GM19043 (cell line): ENCODE data around the gene TNFAIP1.
"Not testable (repeated sequence)": the region's sequence is repeated elsewhere in the genome, so short reads cannot be mapped to it uniquely, and the experiment has no call there.

Source experiments
- ATAC-seq: cut with Tn5 transposase; IDR thresholded peaks from one replicate; pipeline ENCODE4 v1.9.1; 2021; ENCODE audit warnings: low read depth; ENCODE audit not compliant: unreplicated experiment

The TNFAIP1 gene

DNA sequence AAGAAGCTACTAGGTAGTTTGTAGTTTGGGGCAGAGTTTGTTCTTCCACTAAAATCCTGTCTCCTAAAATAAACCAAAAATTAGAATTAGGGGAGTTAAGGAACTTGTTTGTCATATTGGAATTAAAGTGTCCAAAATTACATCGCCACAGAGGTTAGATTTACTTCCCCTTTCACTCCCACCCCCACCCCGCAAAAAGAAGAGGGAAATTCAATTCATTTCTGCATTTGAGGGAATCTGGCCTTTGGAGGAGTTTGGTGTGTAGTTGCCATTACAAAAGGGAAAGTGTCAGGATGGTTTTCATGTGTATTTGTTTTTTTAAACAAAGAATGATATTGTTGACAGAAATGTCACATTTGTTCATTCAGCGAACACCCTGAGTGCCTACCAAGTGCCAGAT lies 10.8 kb upstream of the TNFAIP1 start:
- ATAC-seq: no peak

DNA sequence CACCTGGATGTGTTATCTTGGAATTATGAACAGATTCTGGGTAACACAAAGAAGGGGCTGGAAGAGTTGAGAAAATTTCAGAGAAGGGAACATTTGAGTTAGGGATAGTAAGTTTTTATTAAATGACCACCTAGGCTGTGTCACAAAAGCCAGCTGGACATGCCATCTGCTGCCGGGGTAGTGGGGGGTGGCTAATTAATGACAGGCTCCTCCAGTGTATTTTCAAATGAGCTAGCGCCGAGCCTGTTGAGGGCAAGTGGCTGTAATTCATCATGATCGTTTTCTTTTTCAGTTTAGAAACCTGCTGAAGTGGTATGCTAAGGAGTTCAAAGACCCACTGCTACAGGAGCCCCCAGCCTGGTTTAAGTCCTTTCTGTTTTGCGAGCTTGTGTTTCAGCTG lies 10.3 kb upstream of the TNFAIP1 start:
- ATAC-seq: no peak

DNA sequence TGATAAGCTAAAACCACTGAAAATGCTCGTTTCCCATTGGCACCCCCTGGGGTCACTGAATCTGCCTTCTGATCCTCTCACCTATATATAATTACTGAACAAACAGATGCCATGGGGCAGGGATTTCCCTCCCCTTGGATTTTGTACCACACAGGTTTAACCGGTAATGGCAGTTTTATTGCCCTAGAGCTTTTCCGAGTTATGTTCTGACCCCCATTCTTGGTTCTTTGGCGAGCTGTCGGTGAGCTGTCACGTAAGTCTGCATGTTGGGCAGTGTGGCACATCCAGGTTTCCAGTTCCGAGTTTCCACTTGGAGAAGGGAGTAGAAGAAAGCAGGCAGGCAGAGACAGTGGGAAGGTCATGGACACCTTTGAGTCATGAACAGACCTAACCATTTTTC lies 9.4 kb upstream of the TNFAIP1 start:
- no peak for ATAC-seq

DNA sequence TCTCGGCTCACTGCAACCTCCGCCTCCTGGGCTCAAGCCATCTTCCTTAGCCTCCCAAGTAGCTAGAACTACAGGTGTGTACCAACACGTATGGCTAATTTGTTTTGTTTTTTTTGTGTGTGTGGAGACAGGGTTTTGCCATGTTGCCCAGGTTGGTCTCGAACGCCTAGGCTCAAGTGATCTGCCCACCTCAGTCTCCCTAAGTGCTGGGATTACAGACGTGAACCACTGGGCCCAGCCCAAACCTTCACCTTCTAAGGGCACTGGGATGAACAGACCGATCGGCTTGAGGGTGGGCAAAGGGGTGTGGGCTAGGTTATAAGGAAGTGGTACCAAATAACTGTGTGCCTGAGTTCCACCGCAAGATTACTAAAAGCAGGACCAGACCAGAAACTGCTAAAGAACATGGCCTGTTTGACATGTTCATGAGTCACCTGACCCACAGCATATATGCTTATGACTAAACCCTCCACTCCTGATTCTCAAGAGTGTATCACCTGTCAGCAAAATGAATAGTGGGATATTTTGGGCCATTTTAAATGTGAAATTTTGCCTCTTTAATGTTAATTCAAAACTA lies 8.4 kb upstream of the TNFAIP1 start:
- no peak for ATAC-seq

DNA sequence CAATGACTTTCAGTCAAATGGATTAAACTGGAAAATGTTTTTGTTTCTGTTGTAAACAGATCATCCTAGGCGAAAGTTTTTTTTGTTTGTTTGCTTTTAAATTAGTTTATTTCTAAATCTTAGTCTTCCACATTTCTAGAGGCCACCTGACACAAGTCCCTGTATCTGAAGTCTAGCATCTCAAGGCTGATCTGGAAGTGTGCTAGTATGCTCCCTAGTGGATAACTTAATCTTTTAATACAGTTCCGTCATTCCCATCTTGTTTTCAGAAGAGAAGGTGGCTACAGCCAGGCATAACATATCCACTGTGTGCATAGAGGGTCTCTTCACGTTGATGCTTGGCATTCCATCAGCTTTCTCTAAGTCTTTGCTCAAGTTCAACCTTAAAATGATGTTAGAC lies 7.9 kb upstream of the TNFAIP1 start:
- ATAC-seq: no peak

DNA sequence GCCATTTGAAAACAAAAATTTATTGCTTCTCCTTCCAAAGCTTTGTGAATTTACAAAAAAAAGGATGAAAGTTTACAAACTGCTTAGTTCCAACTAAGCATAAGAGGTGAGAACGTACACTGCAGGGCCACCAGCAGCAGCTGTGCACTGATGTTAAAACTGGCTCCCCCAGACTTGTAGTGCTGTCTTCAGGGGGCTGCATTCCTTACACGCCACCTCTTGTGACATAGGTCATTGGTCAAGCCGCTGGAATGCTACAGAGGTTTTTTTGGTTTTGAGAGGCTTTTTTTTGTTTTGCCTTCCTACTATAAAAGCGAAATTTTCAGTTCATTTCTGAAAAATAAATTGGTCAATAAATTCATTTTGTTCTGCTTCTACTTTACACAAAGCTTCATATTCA lies 7.2 kb upstream of the TNFAIP1 start:
- no peak for ATAC-seq

DNA sequence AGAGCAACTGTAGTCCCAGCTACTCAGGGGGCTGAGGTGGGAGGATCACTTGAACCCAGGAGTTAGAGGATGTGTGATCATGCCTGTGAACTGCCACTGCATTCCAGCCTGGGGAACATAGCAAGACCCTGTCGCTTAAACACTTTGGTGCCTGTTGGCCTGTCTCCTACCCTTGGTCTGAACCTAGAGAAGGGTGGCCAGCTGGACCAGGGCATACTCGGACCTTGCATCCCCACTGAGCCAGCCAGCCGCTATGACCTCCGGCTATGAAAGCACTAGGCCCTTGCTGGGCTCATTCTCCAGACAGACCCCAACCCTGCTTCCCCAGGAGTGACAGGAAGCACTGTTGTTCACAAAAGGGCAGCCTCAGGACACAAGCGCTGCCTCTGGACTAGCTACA lies 4.9 kb upstream of the TNFAIP1 start:
- ATAC-seq: no peak

DNA sequence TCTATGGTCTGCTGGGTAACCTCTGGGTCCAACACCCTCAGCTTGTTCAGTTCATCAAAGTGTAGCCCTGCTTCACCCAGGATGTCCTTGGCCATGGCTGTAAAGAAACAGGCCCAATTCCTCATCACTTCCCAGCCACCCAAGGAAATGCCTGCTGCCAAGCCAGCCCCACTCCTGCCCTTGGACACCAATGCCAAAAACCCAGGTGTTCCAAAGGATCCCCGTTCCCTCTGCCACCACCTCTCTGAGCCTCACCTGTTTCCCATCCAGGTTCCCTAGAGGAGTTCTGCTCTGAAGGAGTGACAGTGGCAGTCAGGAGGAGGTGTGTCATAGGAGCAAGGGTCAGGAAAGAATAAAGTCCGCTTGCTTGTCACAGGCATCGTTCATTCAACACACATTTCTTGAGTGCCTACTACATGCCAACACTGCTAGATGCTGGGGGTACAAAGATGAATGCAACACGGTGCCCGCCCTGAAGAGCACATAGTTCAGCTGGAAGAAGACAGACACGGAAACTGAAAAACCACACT lies 3.6 kb upstream of the TNFAIP1 start:
- ATAC-seq: no peak

DNA sequence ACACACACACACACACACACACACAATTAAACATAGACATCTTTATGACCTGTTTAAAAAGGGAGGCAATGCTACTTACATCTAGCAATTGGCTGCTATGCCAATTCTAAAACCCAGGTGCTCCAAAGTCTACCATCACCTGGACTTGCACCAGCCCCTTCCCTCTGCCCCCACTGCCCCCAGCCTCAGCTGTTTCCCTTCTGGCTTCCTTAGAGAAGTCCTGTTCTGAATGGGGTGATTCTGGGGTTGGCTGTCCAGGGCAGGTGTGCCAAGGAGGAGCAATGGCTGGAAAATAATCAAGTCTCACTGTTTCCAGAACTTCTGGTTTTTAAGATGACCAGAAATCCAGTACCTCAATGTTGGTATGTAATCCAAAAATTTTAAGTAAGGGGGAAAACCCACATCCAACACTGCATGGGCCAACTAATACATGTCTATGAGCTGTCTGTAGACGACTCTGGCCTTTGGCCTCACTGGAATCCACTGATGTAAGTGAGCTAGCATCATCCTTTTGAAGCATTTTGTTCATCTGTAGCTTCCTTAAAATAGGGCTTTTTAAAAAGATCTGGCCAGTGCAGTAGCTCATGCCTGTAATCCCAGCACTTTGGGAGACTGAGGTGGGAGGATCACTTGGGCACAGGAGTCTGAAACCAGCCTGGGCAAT lies 2.3 kb upstream of the TNFAIP1 start:
- no peak for ATAC-seq

DNA sequence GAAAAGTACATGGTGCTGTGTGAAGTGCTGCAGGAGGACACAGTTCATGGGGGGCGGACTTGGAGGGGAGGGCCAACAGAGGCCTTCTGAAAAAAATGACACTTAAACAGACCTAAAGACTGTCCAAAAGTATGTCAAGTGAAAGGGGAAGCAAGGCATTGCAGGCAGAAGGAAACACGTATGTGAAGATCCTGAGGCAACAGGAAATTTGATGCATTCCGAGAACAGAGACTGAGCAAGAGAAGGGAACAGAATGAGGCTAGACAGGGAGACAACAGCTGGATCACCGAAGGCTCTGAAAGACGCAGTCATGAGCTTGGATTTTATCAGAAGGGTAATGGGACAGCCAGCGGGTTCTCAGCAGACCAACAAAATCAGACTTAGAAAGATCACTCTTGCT lies 1.4 kb upstream of the TNFAIP1 start:
- ATAC-seq: no peak

DNA sequence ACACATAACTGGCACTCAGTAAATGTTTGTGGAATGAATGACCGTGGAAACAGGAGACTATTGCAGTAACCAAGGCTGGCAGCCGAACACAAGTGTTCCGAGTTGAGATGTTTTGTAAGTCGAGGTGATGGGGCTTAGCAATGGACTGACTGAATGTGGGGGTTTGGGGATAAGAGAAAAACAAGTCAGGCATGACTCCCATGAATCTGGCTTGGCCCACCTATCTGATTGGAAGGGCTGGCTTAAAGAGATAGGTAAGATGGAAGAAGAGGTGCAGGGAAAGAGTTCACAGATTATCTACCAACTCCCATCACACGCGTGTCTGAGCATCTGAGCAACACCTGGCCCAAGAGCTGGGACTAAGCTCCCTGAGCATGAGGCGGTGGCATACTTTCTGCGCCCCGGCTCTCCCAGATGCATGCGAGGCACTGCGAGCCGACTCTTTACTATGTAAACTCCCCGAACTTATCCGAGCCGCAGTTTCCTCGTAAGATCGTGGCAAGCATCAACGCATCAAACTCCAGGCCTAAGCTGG lies 828 bp upstream of the TNFAIP1 start:
- no peak for ATAC-seq

DNA sequence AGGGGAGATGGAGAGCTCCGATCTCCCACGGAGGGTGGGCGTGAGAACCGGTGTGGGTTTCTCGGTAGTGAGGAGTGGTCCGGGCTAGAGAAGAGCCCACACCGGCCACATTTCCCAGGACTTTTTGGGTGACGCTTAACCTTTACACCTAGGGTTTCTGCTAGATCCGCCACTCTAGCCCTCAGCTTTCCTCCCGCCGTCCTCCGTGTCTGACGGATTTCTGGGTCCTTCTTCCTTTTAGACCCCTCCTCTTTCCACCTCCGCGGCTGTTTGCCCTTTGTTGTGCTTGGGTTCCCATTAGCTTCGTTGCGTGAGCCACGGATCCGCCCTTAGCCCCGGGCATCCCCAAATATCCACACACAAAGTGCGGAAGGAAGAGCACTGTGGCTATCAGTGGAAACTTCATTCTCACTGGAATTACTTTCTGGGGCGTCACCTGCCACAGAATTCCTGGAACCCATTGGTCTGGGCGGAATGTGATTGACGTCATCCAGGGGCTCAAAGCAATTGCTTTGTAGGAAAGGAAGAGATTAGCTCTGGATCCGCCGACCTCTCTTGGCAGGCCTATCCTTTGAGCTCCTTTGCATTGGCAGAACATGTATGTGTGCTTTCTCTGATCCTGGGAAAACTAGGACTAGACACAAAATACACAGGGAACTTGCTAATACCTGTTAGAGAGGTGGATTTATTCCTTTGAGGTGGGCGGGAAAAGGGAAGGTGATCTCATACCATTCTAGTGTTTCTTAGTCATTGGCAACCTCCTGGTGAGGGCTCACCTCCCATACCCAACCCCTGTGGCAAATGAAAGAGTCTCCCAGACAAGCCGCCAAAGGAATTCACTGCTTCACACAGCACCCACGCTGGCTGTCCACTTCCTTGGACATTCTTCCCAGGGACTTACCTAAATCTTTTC lies 654 bp downstream of the TNFAIP1 start:
- ATAC-seq: no peak

DNA sequence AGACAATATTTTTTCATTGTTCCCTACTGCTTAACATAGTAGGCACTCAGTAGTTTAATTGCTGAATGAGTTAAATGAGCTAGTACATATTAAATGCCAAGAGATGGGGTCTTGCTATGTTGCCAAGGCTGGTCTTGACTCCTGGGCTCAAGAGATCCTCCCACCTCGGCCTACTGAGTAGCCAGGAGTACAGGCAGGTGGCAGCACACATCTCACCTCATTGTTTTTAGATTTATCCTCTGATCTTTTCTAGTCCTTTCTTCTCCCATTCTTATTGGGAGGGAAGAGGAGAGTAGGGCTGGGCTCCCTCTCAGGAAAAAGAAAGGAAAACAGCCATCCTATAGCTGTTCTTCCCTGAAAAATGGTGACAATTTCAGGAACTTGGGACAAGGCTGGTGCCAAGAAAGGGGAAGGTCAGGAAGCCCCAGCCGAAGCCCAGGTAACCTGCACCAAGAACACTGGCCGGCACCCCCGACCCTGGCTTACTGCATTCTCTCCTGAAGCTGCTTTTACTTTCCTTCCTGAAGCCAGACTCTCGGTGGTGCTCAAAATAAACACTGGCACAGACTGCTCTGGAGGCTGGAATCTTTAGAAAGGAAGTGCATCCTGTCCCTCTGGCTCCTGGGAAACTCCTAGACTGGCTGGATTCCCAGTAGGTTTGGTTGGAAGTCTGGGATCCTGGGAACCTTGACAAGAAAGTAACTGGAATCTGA lies 2.7 kb downstream of the TNFAIP1 start:
- ATAC-seq: no peak

DNA sequence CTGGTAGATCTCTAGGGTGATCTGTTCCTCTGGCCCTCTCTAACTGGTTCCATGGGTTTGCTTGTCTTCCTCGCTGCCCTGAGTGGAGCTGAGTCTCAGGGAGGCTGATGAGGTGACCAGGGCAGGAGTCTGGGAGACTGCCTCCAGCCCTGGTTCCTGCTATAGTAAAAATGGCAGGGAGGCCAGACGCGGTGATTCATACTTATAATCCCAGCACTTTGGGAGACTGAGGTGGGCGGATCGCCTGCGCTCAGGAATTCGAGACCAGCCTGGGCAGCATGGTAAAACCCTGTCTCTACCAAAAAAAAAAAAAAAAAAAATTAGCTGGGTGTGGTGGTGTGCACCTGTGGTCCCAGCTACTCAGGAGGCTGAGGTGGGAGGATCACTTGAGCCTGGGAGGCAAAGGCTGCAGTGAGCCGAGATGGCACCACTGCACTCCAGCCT lies 3.2 kb downstream of the TNFAIP1 start:
- not testable (repeated sequence) for ATAC-seq

DNA sequence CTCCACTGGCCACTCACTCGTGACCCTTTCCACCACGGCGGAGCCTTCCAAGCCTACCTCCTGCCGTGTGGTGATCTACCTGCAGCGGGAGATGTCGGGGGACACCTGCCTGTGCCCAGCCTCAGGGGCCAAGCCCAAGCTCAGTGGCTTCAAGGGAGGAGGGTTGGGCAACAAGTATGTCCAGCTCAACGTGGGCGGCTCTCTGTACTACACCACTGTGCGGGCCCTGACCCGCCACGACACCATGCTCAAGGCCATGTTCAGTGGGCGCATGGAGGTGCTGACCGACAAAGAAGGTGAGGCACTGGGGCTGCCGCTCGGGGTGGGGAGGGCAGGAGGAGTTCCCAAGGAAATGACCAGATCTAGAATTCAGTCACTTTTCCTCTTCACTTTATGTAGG lies 3.9 kb downstream of the TNFAIP1 start:
- ATAC-seq: no peak

DNA sequence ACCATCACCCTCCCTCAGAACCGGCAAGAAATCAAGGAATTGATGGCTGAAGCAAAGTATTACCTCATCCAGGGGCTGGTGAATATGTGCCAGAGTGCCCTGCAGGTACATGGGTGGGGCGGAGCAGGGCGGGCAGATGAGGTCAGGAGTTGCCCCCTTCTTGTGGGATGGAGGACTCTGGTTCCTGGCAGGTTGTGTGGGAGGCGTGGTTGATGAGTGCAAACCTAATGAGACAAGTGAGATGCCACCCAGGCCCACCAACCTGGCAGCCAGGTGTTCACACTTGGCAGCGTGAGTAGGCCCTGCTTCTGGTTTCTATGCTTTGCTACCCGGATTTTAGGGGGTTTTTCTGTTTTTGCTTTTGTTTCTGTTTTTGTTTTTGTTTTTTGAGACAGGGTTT lies 4.8 kb downstream of the TNFAIP1 start:
- no peak for ATAC-seq

DNA sequence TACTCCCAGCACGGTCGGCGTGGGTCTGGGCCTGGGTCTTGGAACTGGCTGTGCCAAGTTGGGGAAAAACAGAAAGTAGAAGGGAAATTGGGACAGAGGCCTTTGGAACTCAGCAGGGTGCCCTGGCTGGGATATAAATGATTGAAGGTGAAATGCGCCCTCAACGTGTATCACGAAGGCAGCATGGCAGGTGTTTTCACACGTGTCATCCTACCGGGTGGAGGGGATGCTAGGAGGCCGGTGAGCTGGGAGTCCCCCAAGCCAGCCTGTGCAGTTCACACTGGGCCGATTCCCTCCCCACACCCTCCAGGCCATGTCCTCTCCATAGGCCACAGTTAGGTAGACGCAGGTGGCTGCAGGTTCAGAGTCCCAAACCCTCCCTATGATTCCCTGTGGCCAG lies 6.0 kb downstream of the TNFAIP1 start:
- no peak for ATAC-seq

DNA sequence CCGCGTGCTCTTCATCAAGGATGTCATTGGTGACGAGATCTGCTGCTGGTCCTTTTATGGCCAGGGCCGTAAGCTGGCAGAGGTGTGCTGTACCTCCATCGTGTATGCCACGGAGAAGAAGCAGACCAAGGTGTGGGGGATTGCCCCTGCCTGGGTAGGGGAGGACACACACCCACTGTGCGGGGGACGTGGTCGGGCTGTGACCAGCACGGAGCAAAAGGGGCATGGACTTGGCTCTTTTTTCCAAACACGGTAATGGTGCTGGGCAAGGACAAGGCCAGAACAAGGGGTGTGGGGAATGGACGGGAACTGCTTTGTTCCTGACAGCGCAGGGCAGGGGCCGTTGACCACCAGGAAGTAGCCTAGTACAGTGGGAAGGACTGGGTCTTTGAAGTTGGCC lies 6.8 kb downstream of the TNFAIP1 start:
- no peak for ATAC-seq

DNA sequence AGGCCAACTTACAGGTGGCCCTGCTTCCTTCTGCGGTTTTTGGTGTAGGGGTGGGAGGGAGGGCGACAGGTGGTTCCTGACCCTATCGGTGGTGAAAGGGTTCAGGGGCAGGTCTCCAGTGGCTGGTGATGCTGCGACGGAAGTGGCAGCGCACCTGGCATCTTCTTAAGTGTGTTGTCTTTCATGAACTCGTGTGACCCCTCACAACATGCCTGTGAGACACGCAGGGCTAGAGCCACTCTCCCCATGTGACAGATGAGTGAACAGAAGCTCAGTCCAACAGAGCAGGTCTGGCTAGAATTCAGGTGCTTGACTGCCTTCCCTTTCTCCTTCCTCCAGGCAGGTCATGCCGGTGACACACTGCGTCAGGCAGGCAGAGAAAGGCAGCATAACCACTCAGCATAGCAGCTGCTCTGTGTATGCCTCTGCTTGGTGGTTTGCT lies 8.0 kb downstream of the TNFAIP1 start:
- ATAC-seq: no peak

DNA sequence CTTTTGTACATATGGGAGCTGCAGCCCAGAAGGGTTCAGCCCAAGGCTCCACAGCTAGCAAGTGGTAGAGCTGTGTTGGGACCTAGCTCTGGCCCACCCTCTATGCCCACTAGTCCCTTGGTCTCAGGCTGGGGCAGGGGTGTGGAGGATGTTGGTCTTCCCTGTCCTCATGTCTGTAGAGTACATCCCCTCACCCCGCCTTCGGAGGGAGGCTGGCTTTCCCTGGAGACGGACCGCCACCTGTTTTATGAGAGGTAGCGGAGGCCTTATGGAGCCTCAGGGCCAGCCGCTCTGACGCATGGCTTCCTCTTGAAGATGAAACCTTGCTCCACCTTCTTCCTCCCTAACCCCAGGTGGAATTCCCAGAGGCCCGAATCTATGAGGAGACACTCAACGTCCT lies 8.4 kb downstream of the TNFAIP1 start:
- ATAC-seq: no peak
